AML-193 (cell line): ENCODE measurements around the gene CD79A.
A peak's percentile ranks its signal among the peaks of the same experiment; 100 is the strongest.

Experiments used
- DNase-seq, 2 experiments: peaks; one replicate each; lab custom pipeline; 2025; lab: John Stamatoyannopoulos, UW

The CD79A gene

DNA sequence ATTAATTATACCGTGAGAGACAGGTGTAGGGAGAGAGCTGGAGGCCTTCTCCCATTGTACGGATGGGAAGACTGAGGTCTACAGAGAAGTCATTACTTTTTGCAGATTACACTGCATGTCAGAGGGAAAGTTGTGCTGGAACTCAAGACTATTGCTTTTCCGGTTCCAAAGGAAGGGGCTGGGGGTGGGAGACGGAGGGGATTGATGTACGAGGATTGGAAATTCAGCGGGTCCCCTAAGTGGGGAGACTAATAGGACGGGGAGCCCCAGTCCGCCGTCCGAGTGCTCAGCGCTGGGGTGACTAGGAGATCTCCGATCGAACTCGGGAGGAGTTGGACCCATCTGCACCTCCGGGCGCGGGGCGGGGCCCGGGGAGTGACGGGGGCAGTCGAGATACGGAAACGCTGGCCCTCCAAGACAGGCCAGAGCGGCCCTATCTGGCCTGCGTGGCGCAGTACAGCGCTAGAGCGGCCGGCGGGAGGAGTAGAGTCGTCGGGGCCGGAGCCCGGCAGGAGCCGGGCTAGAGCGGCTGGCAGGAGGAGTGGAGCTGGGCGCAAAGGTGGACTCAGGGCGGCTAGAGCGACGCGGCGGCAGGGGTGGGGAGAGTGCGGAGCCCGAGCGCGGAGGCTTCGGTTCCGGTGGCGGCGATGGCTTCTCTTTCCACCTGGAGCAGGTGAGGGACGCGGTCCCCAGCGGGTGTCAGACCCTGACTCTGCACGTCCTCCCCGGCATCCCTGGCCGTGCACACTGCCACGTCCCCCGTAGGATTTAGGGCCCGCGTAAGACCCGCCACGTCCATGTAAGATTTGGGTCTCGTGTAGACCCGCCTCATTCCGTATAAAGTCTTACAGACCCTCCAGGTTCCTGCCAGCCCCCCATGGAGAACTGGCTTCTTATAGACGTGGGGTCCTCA is 7.0 kb downstream of the CD79A start:
- peak; percentile 87 to 91 for DNase-seq

DNA sequence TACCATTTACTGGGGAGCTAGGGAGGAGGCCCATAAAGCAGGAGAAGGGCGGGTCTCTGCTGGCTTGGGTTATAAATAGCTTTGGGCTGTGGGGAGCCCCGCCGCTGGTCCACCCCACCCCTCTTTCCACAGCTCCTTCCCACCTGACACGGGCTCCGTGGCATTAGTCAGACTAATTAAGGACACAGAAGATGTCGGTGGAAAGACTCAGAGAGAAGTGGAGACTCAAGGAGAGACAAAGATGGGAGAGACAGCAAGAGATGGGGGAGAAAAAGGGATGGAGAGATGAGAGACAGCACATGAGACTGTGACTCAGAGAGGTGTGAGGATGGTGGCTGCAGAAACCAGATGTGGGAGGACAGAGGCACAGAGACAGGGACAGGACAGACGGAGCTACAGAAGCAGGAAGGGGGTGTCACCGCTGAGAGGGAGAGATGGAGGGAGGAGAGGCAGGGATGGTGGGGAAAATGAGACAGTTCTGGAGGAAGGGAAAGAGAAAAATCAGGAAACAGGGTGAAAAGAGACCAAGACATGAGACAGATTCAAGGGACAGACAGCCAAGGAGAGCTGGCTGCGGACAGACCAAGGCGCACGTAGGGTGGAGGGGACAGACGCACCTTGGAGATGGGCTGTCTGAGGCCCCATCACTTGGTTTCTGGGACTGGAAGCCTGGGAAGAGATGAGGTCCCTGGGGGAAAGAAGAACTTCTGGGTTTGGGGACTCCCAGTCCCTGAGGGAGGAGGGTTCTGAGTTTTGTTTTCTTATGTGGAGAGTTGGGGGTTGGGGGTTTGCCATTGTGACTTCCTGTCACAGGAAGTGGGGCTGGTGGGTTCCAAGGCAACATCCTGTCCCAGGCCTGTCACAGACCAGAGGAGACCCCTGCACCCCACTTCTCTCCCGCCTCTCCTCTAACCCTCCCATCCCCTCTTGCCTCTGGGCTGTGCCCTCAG is 10.0 kb downstream of the CD79A start:
- DNase-seq: no peak

DNA sequence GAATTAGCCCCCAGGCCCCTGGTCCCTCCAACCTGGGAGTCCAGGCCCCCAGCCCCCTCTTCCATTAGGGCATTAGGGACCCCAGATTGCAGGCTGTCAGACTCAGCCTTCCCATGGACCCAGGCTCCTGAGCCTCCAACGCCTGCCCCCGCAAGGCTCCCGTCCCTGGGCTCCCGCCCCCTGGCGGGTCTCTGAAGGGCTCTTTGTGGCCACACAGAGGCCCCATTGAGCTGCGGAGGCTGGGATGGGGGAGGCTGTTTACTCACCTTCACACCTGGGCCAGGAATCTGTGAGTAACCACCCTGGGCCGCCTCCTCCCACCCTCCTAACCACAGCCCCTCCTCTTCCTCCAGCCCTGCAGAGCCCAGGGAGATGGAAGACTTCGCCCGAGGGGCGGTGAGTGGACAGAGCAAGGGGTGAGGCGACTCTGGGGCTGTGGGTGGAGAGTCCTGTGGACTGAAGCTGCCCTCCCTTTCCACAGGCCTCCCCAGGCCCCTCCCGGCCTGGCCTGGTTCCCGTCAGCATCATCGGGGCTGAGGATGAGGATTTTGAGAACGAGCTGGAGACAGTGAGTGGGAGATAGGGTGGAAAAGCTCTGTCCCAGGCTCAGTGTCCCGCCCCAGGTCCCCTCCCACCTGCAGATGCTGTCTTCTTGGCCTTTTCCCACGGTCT is 10.8 kb downstream of the CD79A start:
- DNase-seq: no peak

DNA sequence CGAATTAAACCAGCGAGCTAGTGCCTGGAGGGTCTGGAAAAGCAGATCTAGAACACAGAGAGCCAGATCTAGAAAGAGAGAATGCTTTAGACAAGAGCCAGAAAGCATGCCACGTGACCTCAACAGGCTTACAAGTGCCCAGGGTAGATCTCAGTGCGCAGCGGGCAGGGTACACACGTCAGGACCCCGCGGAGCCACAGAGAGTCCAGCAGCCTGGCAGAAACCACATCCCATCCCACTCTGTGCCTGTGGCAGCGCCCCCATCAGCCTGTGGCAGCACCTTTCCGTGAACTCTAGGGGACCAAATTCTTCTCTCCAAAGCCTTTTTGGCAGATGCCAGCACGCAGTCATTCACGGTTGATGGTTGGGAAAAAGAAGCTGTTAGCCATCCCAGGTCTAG is 11.8 kb downstream of the CD79A start:
- DNase-seq: no peak

DNA sequence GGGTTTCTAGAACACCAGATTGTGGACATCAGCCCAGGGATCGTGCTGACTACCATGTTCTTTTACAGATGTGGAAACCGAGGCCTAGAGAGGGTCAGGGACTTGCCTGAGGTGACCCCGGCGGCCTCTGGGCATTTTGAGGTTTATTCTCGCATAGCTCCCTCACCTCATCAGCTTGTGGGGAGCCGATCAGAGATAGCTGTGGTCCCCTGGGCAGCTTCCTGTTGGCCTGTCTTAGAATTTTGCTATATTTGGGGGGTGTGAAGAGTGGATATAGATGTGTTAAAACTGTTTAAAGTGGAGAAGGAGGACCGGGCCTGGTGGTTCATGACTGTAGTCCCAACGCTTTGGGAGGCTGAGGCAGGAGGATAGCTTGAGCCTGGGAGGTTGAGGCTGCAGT is 12.8 kb downstream of the CD79A start:
- DNase-seq: no peak

DNA sequence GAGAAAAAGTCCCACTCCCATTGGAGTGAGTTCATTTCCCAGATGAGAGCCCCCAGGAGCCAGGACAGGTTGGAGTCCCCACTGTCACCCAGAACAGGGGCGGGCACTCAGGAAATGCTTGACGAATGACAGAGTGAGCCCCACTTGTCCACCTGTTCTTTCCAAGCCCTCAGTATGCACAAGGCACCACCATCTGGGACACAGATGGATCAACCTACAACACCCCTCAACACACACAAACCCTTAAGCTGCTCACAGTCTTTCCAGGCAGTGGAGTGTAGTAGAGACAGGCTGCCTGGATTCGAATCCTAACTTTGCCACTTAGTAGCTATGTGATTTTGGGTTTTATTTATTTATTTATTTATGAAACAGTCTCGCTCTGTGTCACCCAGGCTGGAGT is 13.9 kb downstream of the CD79A start:
- DNase-seq: no peak

DNA sequence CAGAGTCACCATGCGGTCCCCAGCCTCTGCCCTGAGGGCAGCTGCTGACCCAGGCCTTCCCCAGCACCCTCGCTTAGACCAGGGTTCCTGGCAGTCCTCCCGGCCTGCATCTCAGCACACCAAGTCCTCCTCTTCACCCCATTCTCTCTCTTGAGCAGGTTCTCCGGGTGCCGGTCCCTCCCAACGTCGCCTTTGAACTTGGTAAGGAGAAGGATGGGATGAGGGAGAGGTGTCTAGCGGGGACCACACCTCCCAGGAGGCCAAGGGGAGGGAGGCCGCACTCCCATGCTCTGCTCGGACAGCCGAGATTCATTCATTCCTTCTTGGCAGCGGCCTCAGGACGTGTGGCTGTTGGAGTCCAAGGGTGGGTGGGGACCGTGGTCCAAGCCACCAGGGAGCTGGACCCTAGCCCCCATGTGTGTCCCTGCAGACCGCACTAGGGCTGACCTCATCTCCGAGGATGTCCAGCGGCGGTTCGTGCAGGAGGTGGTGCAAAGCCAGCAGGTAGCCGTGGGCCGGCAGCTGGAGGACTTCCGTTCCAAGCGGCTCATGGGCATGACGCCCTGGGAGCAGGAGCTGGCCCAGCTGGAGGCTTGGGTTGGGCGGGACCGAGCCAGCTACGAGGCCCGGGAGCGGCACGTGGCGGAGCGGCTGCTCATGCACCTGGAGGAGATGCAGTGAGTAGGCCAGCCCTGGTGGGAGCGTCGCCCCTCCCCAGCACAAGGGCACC is 15.3 kb downstream of the CD79A start:
- no peak for DNase-seq

DNA sequence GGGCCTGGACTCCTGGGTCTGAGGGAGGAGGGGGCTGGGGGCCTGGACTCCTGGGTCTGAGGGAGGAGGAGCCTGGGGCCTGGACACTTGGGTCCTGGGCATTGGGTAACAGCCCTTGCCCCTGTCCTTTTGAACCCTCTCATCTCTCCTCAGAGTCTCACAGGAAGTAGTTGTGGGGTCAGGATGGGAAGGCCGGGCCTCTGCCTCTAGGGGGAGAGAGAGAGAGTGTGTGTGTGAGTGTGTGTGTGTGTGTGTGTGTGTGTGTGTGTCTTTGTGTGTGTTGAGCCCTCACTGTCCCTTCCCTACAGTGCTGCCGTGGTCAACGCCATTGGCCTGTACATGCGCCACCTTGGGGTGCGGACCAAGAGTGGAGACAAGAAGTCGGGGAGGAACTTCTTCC is 16.8 kb downstream of the CD79A start:
- peak; percentile 18 to 26 for DNase-seq

DNA sequence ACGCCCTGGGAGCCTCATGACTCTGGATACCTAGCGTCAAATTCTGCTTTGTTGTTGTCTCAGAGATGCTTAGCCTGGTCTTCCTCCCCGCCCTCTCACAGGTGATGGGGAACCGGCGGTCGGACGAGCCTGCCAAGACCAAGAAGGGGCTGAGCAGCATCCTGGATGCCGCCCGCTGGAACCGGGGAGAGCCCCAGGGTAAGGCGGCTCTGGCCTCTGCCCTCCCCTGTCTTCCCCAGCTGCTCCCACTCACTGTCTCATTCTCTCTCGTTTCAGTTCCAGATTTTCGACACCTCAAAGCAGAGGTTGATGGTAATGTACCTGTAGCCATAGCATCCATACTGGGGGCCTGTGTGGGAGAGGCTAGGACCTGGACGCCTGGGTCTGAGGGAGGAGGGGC is 17.3 kb downstream of the CD79A start:
- DNase-seq: no peak

DNA sequence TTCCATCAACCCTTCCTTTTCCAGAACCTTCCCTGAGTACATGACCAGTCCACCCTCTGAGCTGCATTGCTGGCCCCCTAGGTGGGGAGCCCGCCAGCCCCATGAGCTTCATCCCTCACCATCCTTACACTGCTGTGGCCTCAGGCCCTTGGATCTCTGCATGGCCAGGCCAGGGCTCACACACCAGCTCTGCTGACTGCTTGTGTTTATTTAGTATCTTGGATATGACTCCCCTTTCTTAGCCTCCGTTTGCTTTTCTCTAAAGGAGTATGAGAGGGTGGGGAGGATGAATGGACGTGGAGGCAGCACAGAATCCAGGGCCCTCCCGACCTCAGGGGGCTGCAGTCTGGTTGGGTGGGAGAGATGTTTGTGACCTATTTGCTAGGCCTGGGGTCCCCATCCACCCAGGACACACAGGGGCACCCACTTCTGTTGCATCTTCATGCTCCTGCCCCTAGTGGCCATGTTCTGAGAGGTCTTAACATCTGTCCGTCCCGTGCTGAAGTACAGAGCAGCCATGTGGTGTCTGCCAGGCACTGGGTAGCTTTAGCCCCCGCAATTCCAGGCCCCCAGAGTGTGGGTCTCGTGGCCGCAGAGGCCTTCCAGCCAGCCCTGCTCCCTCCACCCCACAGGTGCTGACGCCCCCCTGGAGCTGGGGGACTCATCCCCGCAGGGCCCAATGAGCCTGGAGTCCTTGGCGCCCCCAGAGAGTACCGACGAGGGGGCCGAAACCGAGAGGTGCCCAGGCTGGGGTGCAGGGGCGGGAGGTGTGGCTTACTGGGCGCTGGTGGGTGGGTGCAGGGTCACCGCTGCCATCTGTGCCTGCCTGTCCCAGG is 18.9 kb downstream of the CD79A start:
- DNase-seq: no peak

DNA sequence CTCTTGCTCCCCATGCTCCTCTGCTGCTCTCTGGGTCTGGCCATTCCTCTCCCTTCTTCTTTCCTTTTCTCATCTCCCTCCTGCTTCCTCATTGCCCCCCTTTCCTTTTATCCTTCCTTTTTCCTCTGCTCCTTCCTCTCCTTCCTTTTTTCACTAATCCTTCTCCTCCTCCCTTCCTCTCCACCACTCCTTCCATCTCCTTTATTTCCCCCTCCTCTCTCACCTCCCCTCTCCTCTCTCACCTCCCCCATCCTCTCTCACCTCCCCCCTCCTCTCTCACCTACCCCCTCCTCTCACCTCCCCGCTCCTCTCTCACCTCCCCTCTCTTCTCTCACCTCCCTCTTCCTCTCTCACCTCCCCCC is 19.5 kb downstream of the CD79A start:
- no peak for DNase-seq

DNA sequence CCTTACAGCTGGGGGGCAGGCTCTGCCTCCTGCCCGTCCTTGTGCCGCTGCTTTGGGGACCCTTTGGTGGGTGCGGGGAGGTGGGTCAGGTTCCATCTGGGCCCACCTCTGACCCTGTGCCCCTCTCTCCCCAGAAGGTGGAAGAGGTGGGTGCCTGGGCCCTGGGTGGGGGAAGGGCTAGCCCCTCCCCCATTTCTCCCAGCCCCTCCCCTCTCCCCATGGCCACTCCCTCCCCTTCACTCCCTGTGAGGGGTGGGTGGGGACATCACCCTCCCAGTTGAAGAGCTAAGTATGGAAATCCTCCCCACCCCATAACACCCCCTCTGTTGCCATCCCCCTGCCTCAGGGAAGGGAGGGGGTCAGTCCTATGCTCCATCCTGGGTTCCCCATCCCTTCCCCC is 20.1 kb downstream of the CD79A start:
- DNase-seq: no peak

DNA sequence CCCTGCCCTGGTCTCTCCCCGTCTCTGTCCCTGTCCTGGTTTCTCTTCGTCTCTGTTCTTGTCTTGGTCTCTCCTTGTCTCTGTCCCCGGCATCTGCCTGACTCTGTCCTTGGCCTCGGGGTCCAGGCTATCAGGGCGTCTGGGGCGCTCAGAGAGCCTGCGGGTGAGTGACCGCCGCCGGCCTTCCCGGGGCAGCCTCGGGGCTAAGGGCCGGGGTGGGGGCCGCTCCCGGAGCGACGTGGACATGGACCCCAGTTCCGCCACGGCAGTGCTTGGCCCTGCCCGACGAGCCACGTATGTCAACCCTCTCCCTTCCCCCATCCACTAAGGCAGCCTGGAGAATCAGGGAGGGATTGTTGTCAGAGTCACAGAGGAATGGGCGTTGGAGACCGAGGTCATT is 20.7 kb downstream of the CD79A start:
- DNase-seq: no peak

DNA sequence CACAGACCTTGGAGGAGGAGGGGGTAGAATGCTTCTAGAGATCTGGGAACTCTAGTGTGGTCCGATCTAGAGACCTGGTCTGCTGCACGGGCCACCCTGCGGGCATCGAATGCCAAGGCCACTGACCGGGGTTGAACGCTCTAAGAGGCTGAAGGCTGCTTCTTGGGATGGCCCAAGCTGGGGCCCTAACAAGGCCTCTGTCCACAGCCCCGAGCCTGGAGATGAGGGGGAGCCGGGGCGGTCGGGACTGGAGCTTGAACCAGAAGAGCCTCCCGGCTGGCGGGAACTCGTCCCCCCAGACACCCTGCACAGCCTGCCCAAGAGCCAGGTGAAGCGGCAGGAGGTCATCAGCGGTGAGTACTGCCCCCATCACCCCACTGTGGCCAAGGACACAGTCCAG is 21.2 kb downstream of the CD79A start:
- no peak for DNase-seq

DNA sequence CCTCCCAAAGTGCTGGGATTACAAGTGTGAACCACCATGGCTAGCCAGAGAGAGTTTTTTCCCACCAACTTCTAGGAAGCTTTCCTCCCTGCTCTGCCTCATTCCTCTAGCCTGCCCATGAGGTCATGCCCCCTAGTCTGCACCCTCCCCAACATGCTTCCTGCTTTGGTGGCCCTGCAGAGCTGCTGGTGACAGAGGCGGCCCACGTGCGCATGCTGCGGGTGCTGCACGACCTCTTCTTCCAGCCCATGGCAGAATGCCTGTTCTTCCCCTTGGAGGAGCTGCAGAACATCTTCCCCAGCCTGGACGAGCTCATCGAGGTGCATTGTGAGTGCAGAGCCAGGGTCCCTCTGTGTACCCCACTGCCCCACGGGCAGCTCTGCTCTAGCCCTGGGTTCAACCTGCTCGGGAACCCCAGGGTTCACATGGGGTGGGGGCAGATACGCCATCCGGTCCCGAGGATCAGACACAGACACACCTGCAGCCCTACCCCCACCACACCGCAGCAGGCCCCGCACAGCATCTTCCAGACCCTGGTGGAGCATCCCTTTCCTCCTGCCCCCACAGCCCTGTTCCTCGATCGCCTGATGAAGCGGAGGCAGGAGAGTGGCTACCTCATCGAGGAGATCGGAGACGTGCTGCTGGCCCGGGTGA is 24.8 kb downstream of the CD79A start:
- DNase-seq: no peak

DNA sequence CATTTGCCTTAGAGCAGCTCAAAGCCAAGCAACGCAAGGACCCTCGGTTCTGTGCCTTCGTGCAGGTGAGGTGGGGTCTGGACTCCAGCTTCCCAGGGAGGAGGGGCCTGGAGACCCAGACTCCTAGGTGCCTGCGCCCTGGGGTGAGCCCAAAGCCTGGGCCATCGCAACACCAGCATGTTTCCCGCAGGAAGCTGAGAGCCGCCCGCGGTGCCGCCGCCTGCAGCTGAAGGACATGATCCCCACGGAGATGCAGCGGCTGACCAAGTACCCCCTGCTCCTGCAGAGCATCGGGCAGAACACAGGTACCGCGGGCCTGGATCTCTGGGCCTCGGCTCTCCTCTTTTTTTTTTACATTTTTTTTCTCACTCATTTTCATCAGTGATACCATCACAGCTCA is 25.5 kb downstream of the CD79A start:
- no peak for DNase-seq

DNA sequence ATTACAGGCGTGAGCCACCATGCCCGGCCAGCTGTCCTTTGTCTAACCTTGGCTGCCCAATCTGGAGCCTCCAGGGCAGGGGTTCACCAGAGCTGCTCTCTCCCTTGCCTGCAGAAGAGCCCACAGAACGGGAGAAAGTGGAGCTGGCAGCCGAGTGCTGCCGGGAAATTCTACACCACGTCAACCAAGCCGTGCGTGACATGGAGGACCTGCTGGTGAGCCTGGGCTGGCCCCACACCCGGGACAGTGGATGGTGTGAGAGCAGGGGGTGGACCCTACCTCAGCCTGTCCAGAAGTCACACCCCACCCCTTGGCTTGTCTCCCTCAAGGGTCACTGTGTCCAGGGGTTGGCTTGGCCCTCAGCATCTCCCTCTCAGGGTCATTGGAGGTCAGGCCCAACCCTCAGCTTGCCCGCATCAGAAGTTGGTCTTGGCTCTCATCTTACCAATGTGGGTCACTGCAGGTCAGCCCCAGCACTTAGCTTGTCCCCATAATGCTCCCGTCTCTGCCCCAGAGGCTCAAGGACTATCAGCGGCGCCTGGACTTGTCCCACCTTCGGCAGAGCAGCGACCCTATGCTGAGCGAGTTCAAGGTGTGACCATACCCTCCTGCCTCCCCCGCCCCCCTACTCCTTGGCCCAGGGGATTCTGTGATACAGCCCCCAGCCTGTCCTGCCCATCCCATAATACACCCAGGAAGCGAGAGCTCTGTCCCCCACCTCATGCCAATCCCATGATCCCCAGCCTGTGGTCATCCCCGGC is 26.3 kb downstream of the CD79A start:
- DNase-seq: no peak

DNA sequence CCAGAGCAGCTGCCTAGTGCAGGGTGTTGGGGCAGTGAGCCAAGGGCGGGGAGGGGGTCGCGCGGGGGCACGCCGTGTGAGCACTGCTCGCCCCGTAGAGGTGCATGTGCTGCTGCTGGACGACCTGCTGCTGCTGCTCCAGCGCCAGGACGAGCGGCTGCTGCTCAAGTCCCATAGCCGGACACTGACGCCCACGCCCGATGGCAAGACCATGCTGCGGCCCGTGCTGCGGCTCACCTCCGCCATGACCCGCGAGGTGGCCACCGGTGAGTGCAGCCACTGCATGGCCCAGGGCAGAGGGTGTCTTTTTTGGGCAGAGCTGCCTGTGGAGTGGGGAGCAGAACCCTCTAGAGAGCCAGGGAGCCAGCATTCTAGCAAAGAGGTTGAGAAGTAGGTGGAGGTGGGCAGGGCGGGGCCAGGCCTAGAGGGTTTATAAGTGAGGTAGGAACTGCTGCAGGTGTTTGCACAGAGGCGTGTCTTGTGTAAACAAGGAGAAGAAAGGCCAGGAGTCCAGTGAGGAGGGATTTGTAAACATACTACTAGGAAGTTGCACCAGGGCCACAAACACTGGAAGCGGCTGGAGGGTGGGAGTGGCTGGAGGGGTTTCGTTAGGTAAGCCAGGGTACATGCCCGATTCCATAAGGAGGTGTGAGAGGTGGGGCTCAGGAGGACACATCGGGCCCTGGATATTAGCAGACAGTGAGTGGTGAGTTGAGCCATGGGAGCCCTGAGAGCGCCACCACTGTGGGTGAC is 27.2 kb downstream of the CD79A start:
- DNase-seq: no peak
